Upper lobe of left lung (tissue), 6 donors: ENCODE data around the gene PGGT1B. TPM values are rescaled to one million over a fixed set of nuclear protein-coding genes. Genes with fewer than 3 reads are reported as not detected.

Source experiments
- ATAC-seq, 2 donors: fragments of 200-7000 bp; cut with Tn5 transposase; one replicate each; pipeline ENCODE4 v1.9.1; 2022; ENCODE audit warnings: mild to moderate bottlenecking in 2 of 2, moderate library complexity in 2 of 2; ENCODE audit not compliant: low FRiP score in 2 of 2
- DNase-seq, 2 donors: peaks; one replicate each; pipeline ENCODE4 v3.0.0-alpha.2; 2019 to 2020
- H3K27ac ChIP-seq, 4 donors: fragments of 200-600 bp; sonication (generic); one replicate each; pipeline ENCODE4 v1.5.1; 2016 to 2019
- H3K27me3 ChIP-seq, 4 donors: fragments of 200-600 bp; sonication (generic); one replicate each; pipeline ENCODE4 v1.5.1; 2017 to 2019
- H3K36me3 ChIP-seq, 4 donors: fragments of 200-600 bp; sonication (generic); one replicate each; pipeline ENCODE4 v1.5.1; 2016 to 2019
- H3K4me1 ChIP-seq, 4 donors: fragments of 200-600 bp; sonication (generic); one replicate each; pipeline ENCODE4 v1.5.1; 2018 to 2019
- H3K4me3 ChIP-seq, 4 donors: fragments of 200-600 bp; sonication (generic); one replicate each; pipeline ENCODE4 v1.5.1; 2017 to 2019; ENCODE audit warnings: mild to moderate bottlenecking in 2 of 4, moderate library complexity in 1 of 4
- H3K9me3 ChIP-seq, 4 donors: fragments of 200-600 bp; sonication (generic); one replicate each; pipeline ENCODE4 v1.5.1; 2018 to 2019
- CTCF ChIP-seq, 6 experiments: fragments of 450-650 bp in 4 of 6; fragments of 200-600 bp in 2 of 6; sonication (generic) in 2 of 6; IDR thresholded peaks; one replicate each; pipeline ENCODE4 v1.5.1; 2016 to 2019; ENCODE audit warnings: antibody characterized with exemption in 6 of 6
- EP300 ChIP-seq, 4 donors: sonication (generic); formaldehyde crosslinking; IDR thresholded peaks; one replicate each; pipeline ENCODE4 v1.5.1; 2017; ENCODE audit warnings: antibody characterized with exemption in 4 of 4, control low read depth in 2 of 4
- POLR2A ChIP-seq, 4 donors: fragments of 450-650 bp; IDR thresholded peaks; one replicate each; pipeline ENCODE4 v1.5.1; 2016 to 2017; ENCODE audit warnings: antibody characterized with exemption in 4 of 4, mild to moderate bottlenecking in 2 of 4
- POLR2AphosphoS5 ChIP-seq, 2 donors: sonication (generic); formaldehyde crosslinking; IDR thresholded peaks; one replicate each; pipeline ENCODE4 v1.5.1; 2017; ENCODE audit warnings: antibody characterized with exemption in 2 of 2
- WGBS, 2 donors: methylation state at CpG; one replicate each; pipeline ENCODE4 v1.1.5; 2017 to 2018; 5-methylcytosine and 5-hydroxymethylcytosine counted together
- total RNA-seq, 6 donors: library from RNA; depleted of rRNA in 4 of 6; stranded (reverse); fragments of >200 nt in 4 of 6; gene quantifications; one replicate each; pipeline versions ENCODE4 v1.1.0 to v1.2.1, GENCODE V29; 2016 to 2021
- donor health status: DM: no; HTN: no; CAD: no; lungs with moderate emphysema.
- donor health status: DM: no; HTN: yes; CAD: no; lungs with severe emphysema.

Gene PGGT1B
- total RNA-seq, 6 donors from 2014 or later, result 3.9 to 48.2 (median 22.5) TPM

- ATAC-seq, result no peak
- Histone ChIP-seq H3K4me1 (no peaks in the 10 kb centered on the region), H3K9me3 (no peaks in the 10 kb centered on the region), H3K27ac (no peak overlapping the region), H3K36me3 (no peaks in the 10 kb centered on the region), H3K27me3 (peaks cover 0 to 6% (median 0%) of the 10 kb centered on the region in 4 donors), H3K4me3 (no peak overlapping the region)
- DNase-seq, result no peak
- TF ChIP-seq POLR2AphosphoS5 (IDR thresholded peaks at IDR 0.05), result no peak
- no peak for TF ChIP-seq EP300 (IDR thresholded peaks at IDR 0.05)
- no peak for TF ChIP-seq POLR2A (IDR thresholded peaks at IDR 0.05)
- no peak for TF ChIP-seq CTCF (IDR thresholded peaks at IDR 0.05)
Observed at GRCh38 chr5:115186794-115187193, 75.9 kb downstream of the PGGT1B start.

- no peak for ATAC-seq
- no peaks in the 10 kb centered on the region for H3K36me3 ChIP-seq
- TF ChIP-seq EP300 (IDR thresholded peaks at IDR 0.05), result no peak
- TF ChIP-seq POLR2A (IDR thresholded peaks at IDR 0.05), result no peak
- TF ChIP-seq POLR2AphosphoS5 (IDR thresholded peaks at IDR 0.05), result no peak
- peaks cover 2 to 24% (median 9%) of the 10 kb centered on the region in 4 donors for H3K27me3 ChIP-seq
- no peak overlapping the region for H3K4me3 ChIP-seq
- H3K4me1 ChIP-seq, result peaks cover 7 to 9% (median 8%) of the 10 kb centered on the region in 4 donors
- no peak for DNase-seq
- WGBS, 2 donors, result 64 to 69% methylated on average over 2 of the region's 2 CpGs
- H3K27ac ChIP-seq, result no peak overlapping the region
- no peaks in the 10 kb centered on the region for H3K9me3 ChIP-seq
Observed at GRCh38 chr5:115184770-115185169, 77.9 kb downstream of the PGGT1B start.

GRCh38 chr5:115181757-115182156 is 80.9 kb downstream of the PGGT1B start:
- H3K4me1 ChIP-seq, result peaks cover 12 to 19% (median 17%) of the 10 kb centered on the region in 4 donors
- peaks cover 2 to 41% (median 15%) of the 10 kb centered on the region in 4 donors for H3K27me3 ChIP-seq
- DNase-seq, result no peak
- no peaks in the 10 kb centered on the region for H3K36me3 ChIP-seq
- no peak overlapping the region for H3K27ac ChIP-seq
- H3K9me3 ChIP-seq, result no peaks in the 10 kb centered on the region
- TF ChIP-seq POLR2AphosphoS5 (IDR thresholded peaks at IDR 0.05) (no peak), CTCF (IDR thresholded peaks at IDR 0.05) (no peak), EP300 (IDR thresholded peaks at IDR 0.05) (no peak), POLR2A (IDR thresholded peaks at IDR 0.05) (no peak)
- no peak overlapping the region for H3K4me3 ChIP-seq
- ATAC-seq, result no peak

GRCh38 chr5:115180165-115180709 is 82.4 kb downstream of the PGGT1B start:
- H3K36me3 ChIP-seq, result no peaks in the 10 kb centered on the region
- H3K4me1 ChIP-seq, result peaks cover 12 to 19% (median 17%) of the 10 kb centered on the region in 4 donors
- peaks cover 2 to 41% (median 15%) of the 10 kb centered on the region in 4 donors for H3K27me3 ChIP-seq
- WGBS, 2 donors, result 3 to 7% methylated on average over 18 to 54 of the region's 54 CpGs
- ATAC-seq (peak in 1 of 2 donors; percentile 82), DNase-seq (peak in 1 of 2 donors; percentile 90)
- no peaks in the 10 kb centered on the region for H3K9me3 ChIP-seq
- H3K4me3 ChIP-seq, result peak overlapping the region; percentile 27 to 56 (median 44)
- TF ChIP-seq POLR2AphosphoS5 (IDR thresholded peaks at IDR 0.05), result no peak
- no peak for TF ChIP-seq POLR2A (IDR thresholded peaks at IDR 0.05)
- TF ChIP-seq EP300 (IDR thresholded peaks at IDR 0.05), result no peak
- TF ChIP-seq CTCF (IDR thresholded peaks at IDR 0.05), result no peak
- H3K27ac ChIP-seq, result no peak overlapping the region

- no peaks in the 10 kb centered on the region for H3K9me3 ChIP-seq
- no peak for TF ChIP-seq POLR2A (IDR thresholded peaks at IDR 0.05)
- no peak for TF ChIP-seq EP300 (IDR thresholded peaks at IDR 0.05)
- no peak for TF ChIP-seq CTCF (IDR thresholded peaks at IDR 0.05)
- TF ChIP-seq POLR2AphosphoS5 (IDR thresholded peaks at IDR 0.05), result no peak
- peak; percentile 32 to 67 for ATAC-seq
- H3K27ac ChIP-seq, result no peak overlapping the region
- peaks cover 2 to 41% (median 15%) of the 10 kb centered on the region in 4 donors for H3K27me3 ChIP-seq
- DNase-seq, result peak in 1 of 2 donors; percentile 88
- peak overlapping the region; percentile 27 to 56 (median 44) for H3K4me3 ChIP-seq
- H3K36me3 ChIP-seq, result no peaks in the 10 kb centered on the region
- 2 to 7% methylated on average over 14 to 52 of the region's 56 CpGs for WGBS, 2 donors
- peaks cover 12 to 19% (median 17%) of the 10 kb centered on the region in 4 donors for H3K4me1 ChIP-seq
Observed at GRCh38 chr5:115179394-115180164, 83.1 kb downstream of the PGGT1B start.
